Esophagus squamous epithelium (tissue), 4 donors: ENCODE data around the gene DAB2IP.

Experiments used
- CTCF ChIP-seq, 6 experiments: fragments of 450-650 bp in 4 of 6; fragments of 200-600 bp in 2 of 6; sonication (generic) in 2 of 6; IDR thresholded peaks; one replicate each; pipeline ENCODE4 v1.5.1; 2016 to 2019; ENCODE audit warnings: antibody characterized with exemption in 6 of 6, mild to moderate bottlenecking in 4 of 6, moderate library complexity in 4 of 6
- POLR2A ChIP-seq, 4 donors: fragments of 450-650 bp; IDR thresholded peaks; one replicate each; pipeline ENCODE4 v1.6.1; 2017; ENCODE audit warnings: antibody characterized with exemption in 4 of 4, mild to moderate bottlenecking in 4 of 4, moderate library complexity in 3 of 4

GRCh38 chr9:121641224-121641611 lies 10.2 kb upstream of the DAB2IP start:
- no peak for TF ChIP-seq CTCF (IDR thresholded peaks at IDR 0.05)
- TF ChIP-seq POLR2A (IDR thresholded peaks at IDR 0.05): no peak
